DMS 273 treated with DMSO at 0.1 percent for 48 hours (cell line): ENCODE data around the gene SELENBP1.
"Not testable (repeated sequence)": the region's sequence is repeated elsewhere in the genome, so short reads cannot be mapped to it uniquely, and the experiment has no call there.

Source experiments
- DNase-seq: peaks from one replicate; lab custom pipeline; 2025; lab: John Stamatoyannopoulos, UW

SELENBP1 gene

DNA sequence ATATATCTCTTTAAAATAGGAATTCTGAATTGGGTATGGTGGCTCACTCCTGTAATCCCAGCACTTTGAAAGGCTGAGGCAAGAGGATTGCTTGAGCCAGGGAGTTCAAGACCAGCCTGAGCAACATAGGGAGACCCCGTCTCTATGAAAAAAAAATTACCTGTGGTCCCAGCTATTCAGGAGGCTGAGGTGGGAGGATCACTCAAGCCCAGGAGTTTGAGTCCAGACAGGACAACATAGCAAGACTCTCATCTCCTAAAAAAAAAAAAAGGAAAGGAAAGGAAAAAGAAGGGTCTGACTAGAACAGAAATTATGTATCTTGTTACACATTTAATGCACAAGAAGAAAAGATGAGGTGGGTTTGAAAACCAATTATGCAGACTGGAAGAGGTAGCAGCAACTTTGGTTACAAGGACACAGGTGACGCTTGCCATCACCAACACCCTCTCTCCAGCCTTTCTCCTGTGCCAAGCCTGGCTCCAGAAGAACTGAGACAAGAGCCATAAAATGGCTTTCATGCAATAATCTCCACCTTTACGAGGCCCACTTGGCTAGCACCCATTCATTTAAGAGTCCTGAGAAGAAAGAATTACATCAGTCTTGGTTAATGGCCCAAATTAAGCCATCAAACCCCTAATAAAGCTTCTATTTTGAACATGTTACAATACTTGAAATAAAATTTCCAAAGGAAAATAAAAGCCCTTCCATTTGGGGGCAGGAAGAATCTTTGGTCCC lies 4.8 kb upstream of the SELENBP1 start:
- no peak for DNase-seq

DNA sequence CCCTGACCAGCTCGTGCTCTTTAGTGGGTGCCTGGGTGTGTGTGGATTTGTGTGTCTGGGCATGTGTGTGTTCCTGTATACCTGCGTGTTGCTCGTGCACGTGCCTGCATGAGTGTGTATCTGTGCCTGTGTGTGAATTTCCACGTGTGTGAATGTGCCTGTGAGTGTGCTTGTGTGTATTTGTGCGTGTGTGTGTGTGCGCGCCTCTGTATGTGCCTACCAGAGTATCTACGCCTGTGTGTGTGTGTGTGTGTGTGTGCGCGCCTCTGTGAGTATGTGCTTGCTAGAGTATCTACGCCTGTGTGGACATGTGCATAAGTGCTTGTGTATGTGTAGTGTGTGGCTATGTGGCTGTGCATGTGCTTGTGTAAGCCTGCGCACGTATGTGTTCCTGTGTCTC lies 691 bp upstream of the SELENBP1 start:
- no peak for DNase-seq

DNA sequence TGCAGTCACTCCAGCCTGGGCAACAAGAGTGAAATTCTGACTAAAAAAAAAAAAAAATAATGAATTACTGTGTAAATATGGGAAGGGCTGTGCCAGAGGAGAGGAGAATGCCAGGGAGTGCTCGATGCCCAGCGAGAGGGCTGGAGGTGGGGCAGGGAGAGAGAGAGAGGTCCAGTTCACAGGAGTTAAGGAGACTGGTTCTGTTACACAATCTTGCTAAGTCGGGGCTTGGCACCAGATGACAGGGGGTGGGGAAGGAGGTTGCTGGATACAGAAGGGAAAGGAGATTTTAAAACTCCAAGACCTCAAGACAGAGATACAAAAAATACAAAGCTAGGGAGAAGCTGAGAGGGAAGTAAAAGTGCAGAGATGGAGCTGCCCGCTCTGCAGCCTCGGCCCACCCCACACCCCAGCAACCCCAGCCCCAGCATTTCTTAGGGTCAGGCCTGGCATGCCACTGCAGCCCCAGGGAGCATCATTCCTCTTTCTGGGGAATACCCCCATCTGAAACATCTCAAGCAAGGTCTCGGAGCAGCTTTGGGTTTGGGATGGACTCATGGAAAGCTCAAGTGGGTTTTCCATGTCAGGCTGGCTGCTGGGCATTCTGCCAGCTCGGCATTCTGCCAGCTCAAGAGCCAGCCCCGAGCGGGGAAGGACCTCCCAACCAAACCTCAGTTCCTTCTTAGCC lies 991 bp downstream of the SELENBP1 start:
- peak; percentile 100 for DNase-seq

DNA sequence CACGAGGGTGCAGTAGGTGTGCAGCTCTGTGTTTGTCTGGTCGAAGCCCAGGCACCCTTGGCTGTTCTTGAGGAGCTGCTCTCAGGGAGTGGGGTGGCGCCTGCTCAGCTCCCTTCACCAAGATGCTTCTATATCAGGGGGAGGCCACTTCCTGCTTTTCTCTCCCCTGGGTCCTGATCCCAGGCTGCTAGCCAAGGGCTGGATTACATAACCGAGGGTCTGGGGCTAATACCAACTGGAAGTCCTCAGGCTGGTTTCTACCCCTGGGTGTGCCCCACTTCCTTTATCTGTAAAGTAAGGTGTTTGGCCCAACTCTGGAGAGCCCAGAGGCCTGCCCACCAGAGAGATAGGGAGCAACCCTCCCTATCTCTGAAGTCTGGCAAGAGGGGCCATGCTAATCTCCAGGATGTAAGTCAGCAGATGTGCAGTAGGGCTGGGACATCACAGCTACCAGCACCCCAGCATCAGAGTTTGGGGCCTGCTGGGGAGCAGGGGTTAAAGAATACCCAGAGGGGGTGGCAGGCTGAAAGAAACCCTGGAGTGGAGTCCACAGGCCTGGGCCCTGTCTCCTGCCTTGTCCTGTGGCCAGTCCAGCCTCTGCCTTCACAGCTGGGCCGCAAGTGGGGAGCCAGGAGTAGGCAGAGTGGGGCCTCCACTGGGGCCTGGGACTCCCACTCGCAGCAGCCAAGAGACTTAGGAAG lies 2.1 kb downstream of the SELENBP1 start:
- DNase-seq = no peak

DNA sequence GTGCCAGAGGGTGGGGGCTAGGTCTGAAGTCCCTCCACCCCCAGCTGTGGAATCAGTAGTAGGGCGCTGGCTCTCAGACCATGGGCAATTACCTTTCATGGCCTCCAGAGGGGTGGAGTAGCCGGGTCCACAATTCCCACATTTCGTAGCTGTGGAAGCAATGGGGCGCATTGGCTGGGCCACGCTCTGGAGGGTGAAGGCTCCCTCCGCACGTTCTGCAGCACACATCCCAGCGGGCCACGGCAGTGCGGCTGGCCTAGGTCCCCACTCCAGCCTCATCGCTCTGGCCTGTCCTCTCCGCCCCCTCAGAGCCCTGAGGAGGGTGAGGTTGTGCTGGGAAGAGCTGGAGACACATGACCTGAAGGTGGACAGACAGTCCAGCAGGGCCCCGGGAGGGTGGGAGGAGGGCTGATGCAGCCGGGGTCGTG lies 2.9 kb downstream of the SELENBP1 start:
- DNase-seq = no peak

DNA sequence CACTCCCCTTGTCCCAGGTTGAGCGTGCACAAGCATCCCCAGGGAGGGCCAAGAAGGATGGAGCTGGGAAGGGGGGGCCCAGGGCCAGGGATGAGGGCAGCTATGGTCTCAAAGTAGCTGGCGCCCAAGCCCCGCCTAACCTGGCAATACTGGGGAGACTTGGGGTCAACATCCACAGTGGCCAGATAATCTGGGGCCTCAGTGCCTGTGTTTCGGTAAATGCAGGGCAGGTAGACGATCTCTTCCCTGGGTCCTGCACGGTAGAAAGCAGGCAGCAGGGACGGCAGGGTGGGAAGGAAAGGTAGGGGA lies 3.2 kb downstream of the SELENBP1 start:
- DNase-seq = no peak

DNA sequence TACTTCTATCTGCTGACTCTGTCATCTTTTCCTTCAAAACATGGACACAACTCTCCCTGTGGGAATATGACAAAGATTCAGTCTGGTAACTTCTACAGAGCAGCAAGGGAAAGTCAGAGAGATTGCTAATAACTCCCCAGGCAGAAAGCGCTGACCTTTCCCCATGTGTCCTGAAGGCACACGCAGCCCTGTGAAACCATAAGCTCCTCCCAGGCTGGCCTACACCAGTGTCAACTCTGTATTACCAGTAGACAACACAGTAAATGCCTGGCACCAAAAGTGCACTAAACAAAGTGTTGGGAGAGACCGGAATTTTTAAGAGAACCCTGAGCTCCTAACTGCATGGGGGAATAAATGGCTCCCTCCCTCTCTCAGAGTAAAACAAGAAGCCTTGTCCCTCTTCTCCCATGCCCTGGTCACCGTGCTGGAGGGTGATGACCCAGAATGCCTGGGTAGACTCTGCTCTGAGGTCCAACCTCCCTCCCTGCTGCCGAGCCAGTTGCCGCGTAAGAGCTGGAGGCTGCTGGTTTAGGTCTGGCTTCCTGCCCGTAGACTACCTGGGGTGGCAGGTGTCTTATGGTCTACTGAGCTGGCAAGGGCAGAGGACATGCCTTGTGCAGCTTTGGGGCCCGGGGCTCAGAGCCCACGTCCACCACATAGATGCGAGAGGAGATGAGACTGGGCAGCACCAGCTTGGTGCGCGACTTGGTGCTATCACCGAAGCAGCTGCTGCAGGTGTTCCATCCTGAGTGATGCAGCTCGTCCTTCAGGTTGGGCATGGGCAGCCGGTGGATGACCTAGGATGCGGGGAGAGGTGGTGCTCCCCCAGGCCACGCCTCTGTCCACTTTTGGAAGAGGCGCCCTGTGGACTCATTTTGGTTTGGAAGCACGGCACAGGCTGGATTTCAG lies 3.9 kb downstream of the SELENBP1 start:
- DNase-seq = no peak

DNA sequence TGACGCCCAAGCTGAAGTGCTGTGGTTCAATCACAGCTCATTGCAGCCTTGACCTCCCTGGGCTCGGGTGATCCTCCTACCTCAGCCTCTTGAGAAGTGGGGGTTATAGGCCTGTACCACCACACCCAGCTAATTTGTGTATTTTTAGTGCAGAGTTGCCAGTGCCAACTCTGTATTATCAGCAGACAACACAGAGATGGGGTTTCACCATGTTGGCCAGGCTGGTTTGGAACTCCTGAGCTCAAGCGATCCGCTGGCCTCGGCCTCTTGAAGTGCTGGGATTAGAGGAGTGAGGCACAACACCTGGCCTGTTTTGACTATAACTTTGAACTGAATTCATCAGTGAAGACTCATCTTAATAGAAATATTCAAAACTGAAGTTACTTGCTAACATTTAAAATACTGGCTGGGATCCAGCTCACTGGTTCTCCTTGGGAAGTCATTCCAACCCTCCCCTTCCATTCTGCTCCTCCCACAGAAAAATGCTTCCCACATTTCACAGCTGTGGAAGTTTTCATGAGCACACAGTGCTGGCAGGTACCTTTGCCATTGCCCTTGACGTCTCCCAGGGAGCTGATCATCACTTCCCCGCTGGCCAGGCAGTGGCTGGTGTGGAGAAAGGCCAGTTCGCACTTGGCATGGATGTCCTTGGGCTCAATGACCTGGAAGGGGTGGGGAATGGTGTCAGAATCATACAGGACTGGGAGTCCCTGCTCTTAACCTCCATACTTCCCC lies 4.7 kb downstream of the SELENBP1 start:
- DNase-seq = no peak

DNA sequence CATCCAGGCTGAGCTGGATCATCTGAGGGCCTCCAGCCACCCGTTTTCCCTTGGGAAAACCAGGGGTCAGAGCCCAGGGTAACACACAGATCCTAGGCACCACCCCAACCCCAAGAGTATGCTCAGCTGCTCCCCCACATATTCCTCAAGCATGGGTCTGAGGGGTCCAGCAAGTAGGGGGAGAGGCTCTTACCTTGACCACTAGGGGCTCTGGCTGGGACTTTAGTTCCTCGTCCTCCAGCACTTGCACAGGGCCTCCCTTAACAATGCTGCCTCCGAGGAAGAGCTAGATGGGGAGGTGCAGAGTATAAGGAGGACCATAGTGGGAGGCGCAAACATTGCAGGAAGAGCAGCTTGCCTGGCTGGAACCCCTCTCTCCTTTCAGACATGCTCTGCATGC lies 7.5 kb downstream of the SELENBP1 start:
- no peak for DNase-seq

DNA sequence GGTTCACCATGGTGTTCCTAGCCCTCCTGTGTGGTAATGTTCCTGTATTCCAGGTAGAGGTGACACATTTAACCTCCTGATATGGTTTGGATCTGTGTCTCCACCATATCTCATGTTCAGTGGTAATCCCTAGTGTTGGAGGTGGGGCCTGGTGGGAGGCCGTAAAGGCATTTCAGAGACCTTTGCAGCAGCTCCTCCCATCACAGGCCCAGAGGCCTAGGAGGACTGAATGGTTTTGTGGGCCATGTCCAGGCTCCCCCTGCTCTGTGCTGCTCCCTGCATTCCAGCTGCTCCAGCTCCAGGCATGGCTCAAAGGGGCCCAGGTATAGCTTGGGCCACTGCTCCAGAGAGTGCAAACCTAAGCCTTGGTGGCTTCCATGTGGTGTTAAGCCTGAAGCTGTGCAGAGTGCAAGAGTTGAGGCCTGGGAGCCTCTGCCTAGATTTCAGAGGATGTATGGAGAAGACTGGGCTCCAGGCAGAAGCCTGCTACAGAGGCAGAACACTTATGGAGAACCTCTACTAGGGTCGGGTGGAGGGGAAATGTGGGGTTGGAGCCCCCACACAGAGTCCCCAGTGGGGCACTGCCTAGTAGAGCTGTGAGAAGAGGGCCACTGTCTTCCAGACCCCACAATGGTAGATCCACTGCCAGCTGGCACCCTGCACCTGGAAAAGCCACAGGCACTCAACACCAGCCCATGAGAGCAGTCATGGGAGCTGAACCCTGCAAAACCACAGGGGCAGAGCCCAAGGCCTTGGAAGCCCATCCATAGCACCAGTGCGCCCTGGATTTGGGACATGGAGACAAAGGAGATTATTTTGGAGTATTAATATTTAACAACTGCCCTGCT lies 10.0 kb downstream of the SELENBP1 start:
- DNase-seq = no peak

DNA sequence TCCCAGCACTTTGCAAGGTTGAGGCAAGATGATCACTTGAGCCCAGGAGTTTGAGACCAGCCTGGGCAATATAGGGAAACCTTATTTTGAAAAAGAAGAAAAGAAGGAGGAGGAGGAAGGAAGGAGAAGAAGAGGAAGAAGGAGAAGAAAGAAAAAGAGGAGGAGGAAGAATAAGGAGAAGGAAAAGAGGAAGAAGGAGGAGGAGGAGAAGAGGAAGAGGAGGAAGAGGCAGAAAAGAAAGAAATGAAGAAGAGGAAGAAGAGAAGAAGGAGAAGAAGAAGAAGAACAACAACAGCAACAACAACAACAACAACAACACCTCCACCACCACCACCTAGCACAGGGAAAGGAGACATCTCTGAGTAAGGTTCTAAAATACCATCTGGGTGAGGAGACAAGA lies 10.6 kb downstream of the SELENBP1 start:
- no peak for DNase-seq

DNA sequence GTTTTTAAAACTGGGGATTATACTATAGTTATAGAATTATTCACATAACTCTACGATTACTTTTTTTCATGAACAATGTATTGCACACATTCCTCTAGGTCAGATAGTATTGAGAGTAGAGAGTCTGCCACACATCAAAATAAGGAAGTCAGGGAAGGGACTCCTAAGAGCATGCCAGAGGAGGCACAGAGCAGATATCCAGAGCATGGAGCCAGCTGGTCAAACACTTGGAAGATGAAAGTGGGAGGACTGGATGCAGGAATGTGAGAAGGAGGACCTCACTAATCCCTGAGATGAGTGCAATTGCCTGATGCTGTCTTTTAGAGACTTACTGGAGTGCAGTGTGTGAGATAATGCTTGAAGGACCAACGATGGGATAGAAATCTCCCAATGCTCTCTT lies 15.8 kb downstream of the SELENBP1 start:
- DNase-seq = no peak

DNA sequence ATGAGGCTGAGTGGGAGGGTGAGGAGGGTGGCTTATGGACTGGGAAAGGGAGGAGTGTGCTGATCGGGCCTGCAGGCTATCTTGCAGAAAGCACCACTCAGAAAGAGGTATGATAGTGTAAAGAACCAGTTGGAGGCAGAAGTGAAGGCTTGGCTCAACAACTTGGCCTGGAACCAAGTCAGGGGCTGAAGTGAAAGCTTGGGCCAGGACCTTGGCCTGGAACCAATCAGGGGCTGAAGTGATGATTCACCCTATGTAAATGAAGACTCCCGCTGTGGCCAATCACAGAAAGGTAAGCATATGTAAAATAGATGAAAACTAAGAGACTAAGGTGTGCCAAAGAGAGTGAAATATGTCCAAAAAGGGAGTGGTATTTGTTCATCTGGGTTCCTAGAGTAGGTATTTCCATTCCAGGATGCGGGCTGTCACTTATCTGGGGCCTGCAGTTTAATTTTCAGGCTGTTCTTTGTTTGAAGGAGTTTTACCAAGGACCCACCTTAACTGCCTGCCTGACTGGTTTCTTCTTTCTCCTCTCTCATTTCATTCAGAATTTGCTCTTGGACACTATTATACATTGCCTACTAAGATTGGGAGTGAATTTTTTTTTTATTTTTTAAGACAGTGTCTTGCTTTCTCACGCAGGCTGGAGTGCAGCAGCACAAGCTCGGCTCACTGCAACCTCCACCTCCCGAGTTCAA lies 20.3 kb downstream of the SELENBP1 start:
- DNase-seq = no peak

DNA sequence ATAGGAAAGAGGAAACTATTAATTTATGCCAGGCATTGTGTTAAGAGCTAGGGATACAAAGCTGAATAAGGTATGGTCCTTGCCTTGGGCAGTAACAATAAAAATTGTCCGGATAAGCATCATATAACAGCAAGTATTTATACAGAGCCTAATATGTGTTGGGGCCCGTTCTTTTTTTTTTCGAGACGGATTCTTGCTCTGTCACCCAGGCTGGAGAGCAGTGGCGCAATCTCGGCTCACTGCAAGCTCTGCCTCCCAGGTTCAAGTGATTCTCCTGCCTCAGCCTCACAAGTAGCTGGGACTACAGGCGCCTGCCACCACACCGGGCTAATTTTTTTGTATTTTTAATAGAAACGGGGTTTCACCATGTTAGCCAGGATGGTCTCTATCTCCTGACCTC lies 22.2 kb downstream of the SELENBP1 start:
- DNase-seq = not testable (repeated sequence)

DNA sequence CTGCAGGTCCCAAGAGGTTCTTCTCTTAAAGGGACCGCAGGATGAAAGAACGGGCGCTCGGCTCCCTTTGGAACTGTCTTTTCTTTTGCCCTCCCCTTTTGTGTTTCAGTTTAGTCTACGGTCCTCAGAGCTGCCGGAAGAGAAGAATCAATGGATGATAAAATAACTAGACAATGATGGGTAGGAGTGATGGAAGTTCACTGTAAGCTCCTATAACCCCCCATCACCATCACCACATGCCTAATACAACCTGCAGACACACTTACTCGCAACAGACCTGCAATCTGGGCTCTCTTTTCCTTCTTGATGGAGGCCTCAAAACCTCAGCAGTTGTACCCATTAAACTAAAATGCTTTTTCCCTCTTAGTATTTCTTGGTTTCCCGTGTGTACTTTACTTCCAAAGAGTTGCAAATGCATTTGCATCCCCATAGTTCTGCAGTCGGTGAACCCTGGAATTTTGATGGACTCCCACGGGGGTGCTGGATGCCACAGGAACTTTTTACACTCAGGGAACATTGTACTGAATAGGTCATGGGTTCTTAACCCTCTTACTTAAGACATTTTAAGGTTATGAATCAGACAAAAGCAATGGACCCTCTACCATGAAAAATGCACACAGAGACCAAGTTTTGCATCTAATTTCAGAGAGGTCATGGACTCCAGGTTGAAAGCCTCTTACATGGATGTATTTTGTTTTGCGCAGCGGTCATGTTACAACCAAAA lies 24.8 kb downstream of the SELENBP1 start:
- DNase-seq = no peak

DNA sequence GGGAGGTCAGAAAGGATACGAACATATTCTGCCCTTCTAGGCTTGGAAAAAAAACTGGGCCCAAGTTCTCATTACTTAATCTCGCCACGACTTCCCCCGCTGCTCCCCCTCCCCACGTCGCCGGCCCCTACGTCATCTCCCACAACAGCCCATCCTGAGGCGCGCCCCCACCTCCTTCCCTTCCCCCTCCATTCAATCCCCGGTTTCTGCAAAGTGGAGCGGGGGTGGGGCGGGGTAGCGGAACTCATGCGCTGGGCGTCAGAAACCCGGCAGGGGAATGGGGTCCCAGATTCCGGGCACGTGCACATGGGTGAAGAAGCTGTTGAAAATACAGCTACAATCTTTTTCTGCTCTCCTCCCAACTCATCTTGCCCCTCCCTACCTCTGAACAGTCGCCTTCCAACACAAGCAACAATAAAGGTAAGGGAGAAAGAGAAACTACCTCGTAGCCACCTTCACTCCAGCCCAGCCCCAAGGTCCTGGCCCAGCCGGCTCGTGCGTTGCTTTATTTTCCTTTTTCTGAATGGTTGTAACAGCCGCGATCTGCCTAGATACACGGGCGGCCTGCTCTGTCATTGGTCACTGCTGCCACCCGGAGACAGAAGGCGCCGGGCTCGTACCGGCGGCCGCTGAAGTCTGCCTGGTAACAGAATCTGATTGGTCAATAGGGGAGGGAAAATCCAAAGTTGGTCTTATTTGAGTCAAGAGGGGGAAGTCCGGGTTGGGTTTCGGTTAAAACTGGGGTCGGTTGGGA lies 25.6 kb downstream of the SELENBP1 start, which contains the start of gene RFX5:
RFX5 (minus strand) TSS at position 484 of the 754 bp plus-strand sequence. CDS start 932 bp downstream, outside the sequence.
- peak; percentile 100 for DNase-seq

DNA sequence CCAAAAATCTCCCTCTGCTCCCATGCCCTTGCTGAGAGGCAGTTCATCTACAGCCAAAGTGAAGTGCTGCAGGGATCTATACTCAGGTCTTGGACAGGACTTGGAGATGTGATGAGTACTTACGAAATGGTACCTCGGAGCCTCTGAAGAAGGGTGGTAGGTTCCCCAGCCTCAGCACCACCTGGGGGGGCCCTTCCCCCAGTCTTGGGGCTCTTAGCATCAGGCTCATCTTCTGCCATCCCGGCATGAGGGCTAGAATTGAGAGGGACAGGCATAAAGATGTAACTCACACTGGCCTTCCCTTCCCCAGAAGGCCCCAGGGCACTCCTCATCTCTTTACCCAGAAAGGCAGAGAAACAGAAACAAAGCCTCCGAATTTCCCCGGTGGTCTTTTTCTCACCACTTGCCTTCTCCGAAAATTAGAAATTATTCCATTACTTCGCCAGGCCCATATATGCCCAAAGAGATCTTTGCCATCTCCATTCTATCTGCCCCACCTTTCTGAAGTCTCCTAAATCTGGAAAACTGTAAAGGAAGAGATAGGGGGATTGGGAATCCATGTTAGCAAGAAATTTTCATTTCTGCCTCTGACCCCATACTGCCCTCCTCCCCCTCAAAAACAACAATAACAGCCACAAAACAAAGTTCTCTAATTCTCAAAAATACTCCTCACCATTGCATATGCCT lies 26.3 kb downstream of the SELENBP1 start:
- DNase-seq = no peak

DNA sequence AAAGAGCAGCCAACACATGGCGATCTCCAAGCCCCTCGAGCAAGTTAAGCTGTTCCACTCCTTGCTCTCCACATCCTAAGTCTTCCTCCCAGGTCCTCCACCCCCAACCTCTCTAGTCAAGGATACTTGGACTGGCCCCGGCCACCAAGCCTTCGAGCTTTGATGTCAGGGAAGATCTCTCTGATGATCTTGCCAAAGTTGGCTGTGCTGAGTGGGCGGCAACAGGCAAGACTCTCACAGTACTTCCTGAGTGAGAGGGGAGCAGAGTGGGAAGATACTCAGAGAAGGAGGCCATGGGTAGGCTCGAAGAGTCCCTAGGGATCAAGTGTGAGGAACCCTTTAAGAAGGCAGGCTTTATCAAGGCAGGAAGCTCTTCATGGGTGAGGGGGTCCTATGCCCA lies 28.2 kb downstream of the SELENBP1 start:
- DNase-seq = no peak
